Endometrial microvascular endothelial cells (primary cell): ENCODE measurements around the gene RPE. TPM values are rescaled to one million over a fixed set of nuclear protein-coding genes. Genes with fewer than 3 reads are reported as not detected.

Experiments used
- in situ Hi-C: cut with HindIII; loops from 2 replicates; pipeline ENCODE4 v1.10.0; 2017; ENCODE audit warnings: low sequenced_read_pairs, low pct_unique_long_range_greater_than_20kb; ENCODE audit errors: inconsistent ontology term
- total RNA-seq: library from RNA; depleted of rRNA; stranded (reverse); fragments of >200 nt; gene quantifications from one replicate; pipeline ENCODE4 v1.2.3, GENCODE V29; 2015; ENCODE audit errors: inconsistent ontology term

The RPE gene
- total RNA-seq, 1 donor from 2014 or later = 323 TPM

DNA sequence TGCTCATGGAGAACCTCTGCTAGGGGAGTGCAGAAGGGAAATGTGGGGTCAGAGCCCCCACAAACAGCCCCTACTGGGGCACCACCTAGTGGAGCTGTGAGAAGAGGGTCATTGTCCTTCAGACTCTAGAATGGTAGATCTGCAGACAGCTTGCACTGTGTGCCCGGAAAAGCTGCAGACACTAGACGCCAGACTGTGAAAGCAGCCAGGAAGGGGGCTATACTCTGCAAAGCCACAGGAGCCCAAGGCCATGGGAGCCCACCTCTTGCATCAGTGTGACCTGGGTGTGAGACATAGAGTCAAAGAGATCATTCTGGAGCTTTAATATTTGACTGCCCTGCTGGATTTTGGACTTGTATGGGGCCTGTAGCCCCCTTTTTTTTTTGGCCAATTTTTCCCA is 60.9 kb downstream of the RPE start:
- in situ Hi-C loops = no loop called here

Other genes starting within 250 kb of the RPE start
- not detected for gene UNC80, start 230.8 kb upstream of the RPE start, total RNA-seq
- gene KANSL1L, start 168.8 kb downstream of the RPE start, total RNA-seq = 10.3 TPM
- not detected for gene ACADL, start 222.8 kb downstream of the RPE start, total RNA-seq